GM23338 (cell line): ENCODE results near the gene PEDS1.
"Not testable (repeated sequence)": the region's sequence is repeated elsewhere in the genome, so short reads cannot be mapped to it uniquely, and the experiment has no call there.

Experiments used
- CREB1 ChIP-seq: fragments of 250-450 bp; sonication (Bioruptor Pico); IDR thresholded peaks from 2 replicates; pipeline ENCODE4 v1.5.0; 2020; ENCODE audit warnings: low read depth, mild to moderate bottlenecking, moderate library complexity
- CTCF ChIP-seq, 2 experiments: fragments of 200-600 bp in 1 of 2; sonication (generic) in 1 of 2; conservative IDR thresholded peaks; 2 replicates each; pipeline versions ENCODE4 v1.5.1 to v1.6.1; 2016 to 2017; ENCODE audit warnings: antibody characterized with exemption in 2 of 2, low read depth in 2 of 2, mild to moderate bottlenecking in 2 of 2, moderate library complexity in 1 of 2
- ETS1 ChIP-seq: IDR thresholded peaks from 2 replicates; pipeline ENCODE4 v1.6.1; 2016; ENCODE audit warnings: antibody characterized with exemption
- EZH2 ChIP-seq: fragments of 200-600 bp; sonication (generic); IDR thresholded peaks from one replicate; pipeline ENCODE4 v1.8.0; 2017; ENCODE audit warnings: antibody characterized with exemption, mild to moderate bottlenecking, low read depth; ENCODE audit not compliant: unreplicated experiment
- EZH2phosphoT487 ChIP-seq: fragments of 200-600 bp; sonication (generic); IDR thresholded peaks from one replicate; pipeline ENCODE4 v1.8.1; 2018; ENCODE audit warnings: antibody characterized with exemption; ENCODE audit not compliant: unreplicated experiment
- JUNB ChIP-seq: IDR thresholded peaks from one replicate; pipeline ENCODE4 v1.6.1; 2016; ENCODE audit warnings: antibody characterized with exemption; ENCODE audit not compliant: unreplicated experiment
- NANOG ChIP-seq: IDR thresholded peaks from 2 replicates; pipeline ENCODE4 v1.6.1; 2016; ENCODE audit warnings: antibody characterized with exemption, borderline replicate concordance
- POLR2AphosphoS5 ChIP-seq: IDR thresholded peaks from 2 replicates; pipeline ENCODE4 v1.6.1; 2016; ENCODE audit warnings: antibody characterized with exemption, low read depth
- REST ChIP-seq: IDR thresholded peaks from one replicate; pipeline ENCODE4 v1.6.1; 2018; ENCODE audit warnings: antibody characterized with exemption; ENCODE audit not compliant: unreplicated experiment
- STAT1 ChIP-seq: IDR thresholded peaks from one replicate; pipeline ENCODE4 v1.6.1; 2016; ENCODE audit warnings: antibody characterized with exemption; ENCODE audit not compliant: unreplicated experiment
- ZNF114 ChIP-seq: fragments of 250-450 bp; sonication (Bioruptor Pico); IDR thresholded peaks from 2 replicates; pipeline ENCODE4 v1.5.0; 2020; ENCODE audit warnings: mild to moderate bottlenecking, moderate library complexity
- ZNF462 ChIP-seq: fragments of 250-450 bp; sonication (Bioruptor Pico); IDR thresholded peaks from 2 replicates; pipeline ENCODE4 v1.5.0; 2020; ENCODE audit warnings: mild to moderate bottlenecking, moderate library complexity

GRCh38 chr20:50161494-50161893 is 8.0 kb upstream of the PEDS1 start:
- TF ChIP-seq CTCF (conservative IDR thresholded peaks at IDR 0.05; ENCODE audit: low read depth in 2 of 2); POLR2AphosphoS5; EZH2phosphoT487; REST; EZH2; STAT1; CREB1; NANOG; JUNB; ETS1; ZNF462 (CRISPR knock-in tag); ZNF114: not testable (repeated sequence)
